C4-2B (cell line): ENCODE measurements around the gene IRF6.

ENCODE experiments used
- H3K27ac ChIP-seq: fragments of 450-650 bp; 2 replicates; pipeline ENCODE4 v1.5.1; 2017
- CTCF ChIP-seq: fragments of 450-650 bp; conservative IDR thresholded peaks from 2 replicates; pipeline ENCODE4 v1.5.1; 2017; ENCODE audit warnings: mild to moderate bottlenecking
- ZFX ChIP-seq: fragments of 450-650 bp; IDR thresholded peaks from 2 replicates; pipeline ENCODE4 v1.6.1; 2017

IRF6 gene

GRCh38 chr1:209813902-209814301 is 8.0 kb upstream of the IRF6 start:
- TF ChIP-seq CTCF, result no peak
- no peak for TF ChIP-seq ZFX

GRCh38 chr1:209810783-209811182 is 4.8 kb upstream of the IRF6 start:
- no peak overlapping the region for H3K27ac ChIP-seq
- no peak for TF ChIP-seq ZFX
- no peak for TF ChIP-seq CTCF

More at GRCh38 chr1:209813902-209814301, 8.0 kb upstream of the IRF6 start:
- H3K27ac ChIP-seq, result no peak overlapping the region

GRCh38 chr1:209809611-209810010 is 3.7 kb upstream of the IRF6 start:
- TF ChIP-seq ZFX (no peak), CTCF (no peak)
- H3K27ac ChIP-seq, result no peak overlapping the region

GRCh38 chr1:209808059-209808581 is 2.2 kb upstream of the IRF6 start:
- TF ChIP-seq ZFX (no peak), CTCF (no peak)
- no peak overlapping the region for H3K27ac ChIP-seq

- no peak overlapping the region for H3K27ac ChIP-seq
Observed at GRCh38 chr1:209807509-209807908, 1.6 kb upstream of the IRF6 start.

GRCh38 chr1:209805341-209805781 is 581 bp downstream of the IRF6 start:
- peak overlapping the region; percentile 71 for H3K27ac ChIP-seq
- no peak for TF ChIP-seq ZFX
- no peak; the same call in 1 of the 2 replicates for TF ChIP-seq CTCF

More at GRCh38 chr1:209807509-209807908, 1.6 kb upstream of the IRF6 start:
- no peak for TF ChIP-seq ZFX
- no peak for TF ChIP-seq CTCF

- TF ChIP-seq CTCF, result no peak
- TF ChIP-seq ZFX, result no peak
- peak overlapping the region; percentile 89 for H3K27ac ChIP-seq
Observed at GRCh38 chr1:209803568-209803967, 2.4 kb downstream of the IRF6 start.
